ENCODE data around the gene MICU1.
"Not testable (repeated sequence)": the region's sequence is repeated elsewhere in the genome, so short reads cannot be mapped to it uniquely, and the experiment has no call there.

Gene MICU1

GRCh38 chr10:72379062-72379461 is 246.8 kb downstream of the MICU1 start:
- DNase-seq, result no peak

- no peak for DNase-seq
Measured at GRCh38 chr10:72375585-72375984, 250.3 kb downstream of the MICU1 start.

DNA sequence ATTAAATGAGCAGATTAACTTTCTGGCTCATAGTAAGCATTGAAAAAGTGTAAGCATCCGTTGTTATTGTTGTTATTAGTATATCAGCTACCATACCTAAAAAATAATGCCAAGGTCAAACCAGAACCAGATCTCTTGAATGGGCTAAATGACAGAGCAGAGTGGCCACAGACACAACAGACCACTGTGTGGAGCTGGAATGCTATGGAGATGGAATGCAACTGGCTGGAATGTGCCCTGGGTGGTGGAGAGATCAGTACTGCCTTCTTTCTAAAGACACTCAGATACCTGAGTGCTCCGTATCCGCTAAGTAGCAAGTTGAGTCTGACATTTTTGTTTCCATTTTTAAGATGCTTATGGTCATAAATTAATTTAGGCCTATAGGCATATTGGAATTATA is 250.7 kb downstream of the MICU1 start:
- no peak for DNase-seq

DNA sequence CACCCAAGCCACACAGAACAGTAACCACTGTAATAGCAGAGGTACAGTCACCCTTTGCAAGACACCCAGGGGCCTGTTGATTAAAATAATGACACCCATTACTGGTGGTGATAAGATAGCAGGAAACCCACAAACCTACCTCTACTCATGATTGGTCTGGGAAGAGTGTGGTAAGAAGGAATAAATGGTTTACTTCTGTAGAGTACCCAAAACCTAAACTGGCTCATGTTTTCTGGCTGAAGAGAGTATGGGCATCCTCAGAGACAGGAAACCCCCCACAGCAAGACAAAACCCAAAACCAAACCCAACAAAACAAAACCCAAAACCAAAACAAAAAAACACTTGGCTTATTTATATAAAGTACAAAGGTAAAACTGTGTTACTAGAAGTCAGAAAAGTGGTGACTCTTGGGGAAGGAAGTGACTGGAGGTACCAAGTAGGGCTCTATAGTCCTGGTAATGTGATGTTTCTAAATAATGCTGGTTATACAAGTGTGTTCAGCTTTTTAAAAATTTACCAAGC is 255.6 kb downstream of the MICU1 start:
- DNase-seq, result no peak

GRCh38 chr10:72367301-72367960 is 258.4 kb downstream of the MICU1 start:
- no peak for DNase-seq

GRCh38 chr10:72365106-72365895 is 260.6 kb downstream of the MICU1 start:
- no peak for DNase-seq

GRCh38 chr10:72364239-72364777 is 261.6 kb downstream of the MICU1 start:
- DNase-seq, result peak; percentile 82

- DNase-seq, result no peak
Measured at GRCh38 chr10:72356987-72357386, 268.9 kb downstream of the MICU1 start.

DNA sequence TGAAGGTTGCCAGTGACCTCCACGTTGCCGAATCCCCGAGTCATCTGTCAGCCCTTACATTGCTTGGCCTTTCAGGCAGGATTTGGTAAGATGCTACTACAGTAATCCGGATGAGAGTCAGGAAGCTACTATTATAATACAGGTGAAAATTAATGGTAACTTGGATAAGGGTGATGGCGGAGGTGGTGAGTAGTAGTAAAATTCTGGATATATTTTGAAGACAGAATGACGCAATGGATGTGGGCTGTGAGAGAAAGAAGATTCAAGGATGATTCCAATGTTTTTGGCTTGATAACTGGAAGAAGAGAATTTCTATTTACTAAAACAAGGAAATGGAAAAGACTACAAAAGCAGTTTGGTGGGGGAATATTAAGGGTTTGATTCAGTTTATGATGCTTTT is 269.8 kb downstream of the MICU1 start:
- DNase-seq, result no peak

GRCh38 chr10:72355214-72355555 is 270.7 kb downstream of the MICU1 start:
- DNase-seq, result no peak

- peak; percentile 89 for DNase-seq
Measured at GRCh38 chr10:72354356-72355213, 271.3 kb downstream of the MICU1 start, which contains the start of gene DNAJB12. Gene DNAJB12 (minus strand): TSS chr10:72354919. CDS start chr10:72354897, 22 bp downstream.

GRCh38 chr10:72353965-72354355 is 271.9 kb downstream of the MICU1 start:
- DNase-seq, result no peak

DNA sequence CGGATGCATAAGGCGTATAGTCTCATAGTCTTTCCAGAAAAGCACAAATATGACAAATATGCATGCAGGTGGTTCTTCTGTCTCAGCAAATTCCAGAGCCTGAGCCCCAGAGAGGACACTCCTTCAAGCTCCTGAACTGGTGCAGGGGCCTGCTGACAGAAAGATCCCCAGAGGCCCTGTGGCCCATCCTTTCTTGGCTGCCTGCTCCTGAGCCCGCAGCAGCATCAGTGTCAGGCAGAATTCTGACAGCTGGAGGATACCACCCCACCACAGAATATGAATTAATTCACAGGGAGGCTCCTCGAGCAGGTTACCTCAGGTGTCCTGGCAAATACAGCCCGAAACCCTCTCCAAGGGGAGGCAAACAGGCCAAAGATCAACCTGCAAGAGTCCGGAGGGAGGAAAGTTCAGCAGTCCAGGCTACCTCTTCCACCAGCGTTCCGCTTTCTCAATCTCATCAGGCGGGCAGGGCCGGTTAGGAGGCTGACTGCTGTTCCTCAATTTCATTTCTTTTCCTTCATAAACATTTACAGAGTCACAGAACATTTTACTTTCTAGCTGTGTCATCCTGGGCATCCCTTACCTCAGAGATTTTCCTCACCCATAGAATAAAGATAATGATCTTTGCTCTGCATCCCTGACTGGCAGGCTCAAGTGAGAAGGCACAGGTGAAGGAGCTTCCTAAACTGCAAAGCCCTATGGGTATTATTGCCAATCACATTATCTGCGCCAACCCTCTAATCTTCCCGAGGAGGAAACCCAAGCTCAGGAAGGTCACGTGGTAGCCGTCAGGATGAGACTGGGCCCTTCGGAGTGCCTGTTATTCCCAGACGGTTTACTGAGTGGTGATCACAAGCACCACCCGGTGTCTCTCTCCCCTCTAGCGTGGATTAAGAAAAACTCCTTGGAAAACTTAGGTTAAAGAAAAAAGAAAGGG is 272.6 kb downstream of the MICU1 start:
- no peak for DNase-seq

- DNase-seq, result no peak
Measured at GRCh38 chr10:72351479-72351878, 274.4 kb downstream of the MICU1 start.

DNA sequence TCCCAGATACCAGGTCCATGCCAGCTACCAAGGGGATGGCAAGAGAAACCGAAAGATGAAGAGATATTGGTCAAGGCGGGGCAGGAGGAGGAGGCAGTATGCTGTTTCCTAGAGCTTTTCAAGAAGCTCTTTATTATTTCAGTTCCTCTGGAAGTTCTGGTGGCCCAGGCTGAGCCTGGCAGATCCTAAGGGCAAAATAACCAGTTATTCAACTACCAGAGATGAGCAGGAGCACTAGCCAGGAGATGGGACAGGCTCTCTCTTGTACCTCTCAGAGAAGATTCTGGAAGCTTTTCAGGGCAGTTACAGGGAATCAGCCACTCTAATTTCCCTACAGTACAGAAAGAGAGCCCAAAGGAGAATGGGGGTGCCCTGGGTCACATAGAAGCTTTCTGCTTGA is 276.4 kb downstream of the MICU1 start:
- DNase-seq, result no peak

- DNase-seq, result no peak
Measured at GRCh38 chr10:72348282-72348681, 277.6 kb downstream of the MICU1 start.

DNA sequence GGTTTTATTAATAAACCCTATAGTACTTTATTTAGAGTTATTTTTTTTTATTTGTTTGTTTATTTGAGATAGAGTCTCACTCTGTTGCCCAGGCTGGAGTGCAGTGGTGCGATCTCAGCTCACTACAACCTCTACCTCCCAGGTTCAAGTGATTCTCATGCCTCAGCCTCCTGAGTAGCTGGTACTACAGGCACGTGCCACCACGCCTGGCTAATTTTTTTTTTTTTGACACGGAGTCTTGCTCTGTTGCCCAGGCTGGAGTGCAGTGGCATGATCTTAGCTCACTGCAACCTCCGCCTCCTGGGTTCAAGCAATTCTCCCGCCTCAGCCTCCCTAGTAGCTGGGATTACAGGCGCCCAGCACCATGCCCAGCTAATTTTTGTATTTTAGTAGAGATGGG is 279.8 kb downstream of the MICU1 start:
- DNase-seq, result not testable (repeated sequence)

GRCh38 chr10:72344932-72345331 is 280.9 kb downstream of the MICU1 start:
- DNase-seq, result no peak

DNA sequence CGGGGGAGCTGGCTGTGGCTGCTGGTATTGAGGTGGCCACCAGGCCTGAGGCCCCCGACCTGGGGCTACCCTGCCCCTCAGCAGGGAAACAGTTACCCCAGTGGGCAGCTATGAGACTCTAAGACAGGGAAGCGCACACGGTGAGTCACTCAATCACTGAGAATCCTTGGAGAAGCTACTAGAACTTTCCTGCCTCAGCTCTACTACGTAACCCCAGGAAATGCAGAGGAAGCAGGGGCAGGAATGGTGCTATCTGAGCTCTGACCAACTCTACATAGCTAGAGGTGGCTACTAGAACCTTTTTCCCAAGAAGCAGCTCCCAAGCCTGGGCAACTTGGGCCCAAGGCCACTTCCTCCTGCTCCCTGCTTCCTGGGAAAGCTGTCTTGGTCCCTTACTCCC is 283.0 kb downstream of the MICU1 start:
- DNase-seq, result no peak

DNA sequence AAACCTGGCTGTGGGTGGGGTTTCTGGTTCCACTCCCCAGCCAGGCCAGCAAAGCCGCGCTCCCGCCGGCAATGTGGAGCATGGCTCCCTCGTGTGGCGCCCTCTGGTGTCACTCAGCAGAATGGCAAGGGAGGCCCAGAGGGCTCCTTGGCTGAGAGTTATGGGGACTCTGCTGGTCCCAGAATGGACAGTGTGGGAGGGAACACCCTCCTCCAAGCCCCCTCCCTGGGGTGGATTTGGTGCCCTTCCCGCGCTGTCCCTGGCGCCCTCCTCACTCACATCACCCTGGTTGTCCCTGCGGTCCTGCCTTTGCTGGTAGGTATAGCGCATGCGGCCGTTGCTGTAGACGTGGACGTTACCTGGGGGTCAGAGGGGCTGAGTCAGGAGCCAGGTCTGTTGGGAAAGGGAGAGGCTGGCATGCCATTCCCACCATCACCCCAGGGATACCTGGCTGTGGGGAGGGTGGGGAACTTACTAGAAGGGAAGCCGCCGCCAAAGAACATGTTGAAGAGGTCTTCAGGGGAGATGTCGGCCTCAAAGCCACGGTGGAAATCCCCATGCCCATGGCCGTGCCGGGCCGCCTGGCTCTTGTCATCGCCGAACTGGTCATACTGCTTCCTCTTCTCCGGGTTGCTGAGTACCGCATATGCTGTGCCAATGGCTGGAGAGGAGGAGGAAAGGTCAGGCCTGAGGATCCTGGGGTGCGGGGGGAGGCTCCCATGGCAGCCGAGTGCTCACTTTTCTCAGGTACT is 285.2 kb downstream of the MICU1 start:
- DNase-seq, result peak; percentile 72

- no peak for DNase-seq
Measured at GRCh38 chr10:72338180-72338579, 287.7 kb downstream of the MICU1 start.
